ENCODE measurements around the gene IMMT. TPM values are rescaled to one million over a fixed set of nuclear protein-coding genes. Genes with fewer than 3 reads are reported as not detected.

IMMT gene
- total and polyA plus RNA-seq, 5 donors from 2014 or later, result 58.4 to 71.3 (median 62.3) TPM

DNA sequence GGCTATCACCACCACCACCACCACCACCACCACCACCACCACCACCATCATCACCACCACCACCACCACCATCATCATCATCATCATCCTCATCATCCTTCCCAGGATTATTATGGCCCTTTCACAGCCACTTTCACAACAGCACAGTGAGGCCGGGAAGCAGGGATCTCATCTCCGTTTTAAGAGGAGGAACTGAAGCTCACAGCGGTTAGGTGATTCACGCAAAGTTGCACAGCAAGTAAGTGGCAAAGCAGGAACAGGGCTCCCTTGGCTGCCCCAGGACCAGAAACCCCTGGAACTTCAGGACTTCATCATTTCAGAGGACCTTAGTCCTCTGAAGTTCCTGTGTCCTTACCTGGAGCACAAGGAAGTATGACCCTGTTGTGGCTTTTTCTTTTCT is 30.8 kb upstream of the IMMT start:
- Mint-ChIP-seq H3K27ac (peak overlapping the region in 2 of 3 donors; percentile 71 to 96), H3K4me1 (peaks cover 0 to 31% (median 9%) of the 10 kb centered on the region in 4 donors), H3K36me3 (no peaks in the 10 kb centered on the region), H3K9me3 (no peaks in the 10 kb centered on the region), H3K27me3 (no peaks in the 10 kb centered on the region), H3K4me3 (peak overlapping the region in 1 of 4 donors; percentile 69)
- Histone ChIP-seq H3K36me3 (ENCODE audit: control insufficient read depth, insufficient read depth, low read length) (no peaks in the 10 kb centered on the region), H3K4me1 (ENCODE audit: control insufficient read depth, insufficient read depth, low read length, poor library complexity, severe bottlenecking) (peaks cover 5% of the 10 kb centered on the region), H3K27me3 (ENCODE audit: control insufficient read depth, insufficient read depth, low read length) (no peaks in the 10 kb centered on the region), H3K27ac (ENCODE audit: insufficient read depth, low read length, poor library complexity, severe bottlenecking) (no peak overlapping the region), H3K4me3 (ENCODE audit: low read depth, low read length) (no peak overlapping the region), H3K9me3 (ENCODE audit: control insufficient read depth in 2 of 2, low read length in 2 of 2) (no peaks in the 10 kb centered on the region)
- DNase-seq (no peak), ATAC-seq (ENCODE audit: low read depth in 2 of 2) (no peak)

DNA sequence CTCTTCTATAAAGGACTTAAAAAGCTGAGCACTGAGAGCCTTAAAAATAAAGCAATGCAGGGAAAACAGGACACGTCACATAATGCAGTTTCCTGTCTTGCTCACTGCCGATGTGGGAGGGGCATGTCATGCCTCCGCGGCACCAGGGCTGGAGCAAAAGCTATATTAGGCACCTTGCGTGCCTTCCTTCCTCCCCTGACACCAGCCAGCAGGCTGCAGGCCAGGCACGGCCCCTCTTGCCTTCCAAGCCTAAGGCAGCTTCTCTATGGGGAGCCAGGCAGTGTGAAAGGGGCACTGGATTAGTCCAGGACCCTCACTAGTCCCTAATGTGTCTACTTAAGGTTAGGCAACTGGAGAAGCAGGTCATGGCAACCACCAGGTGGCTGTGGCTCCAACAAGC is 30.3 kb upstream of the IMMT start:
- H3K27me3 ChIP-seq (ENCODE audit: control insufficient read depth, insufficient read depth, low read length), result no peaks in the 10 kb centered on the region
- no peak overlapping the region for H3K27ac ChIP-seq (ENCODE audit: insufficient read depth, low read length, poor library complexity, severe bottlenecking)
- H3K9me3 ChIP-seq (ENCODE audit: control insufficient read depth in 2 of 2, low read length in 2 of 2), result no peaks in the 10 kb centered on the region
- no peaks in the 10 kb centered on the region for H3K36me3 ChIP-seq (ENCODE audit: control insufficient read depth, insufficient read depth, low read length)
- H3K4me1 Mint-ChIP-seq, result peaks cover 0 to 33% (median 11%) of the 10 kb centered on the region in 4 donors
- peaks cover 5% of the 10 kb centered on the region for H3K4me1 ChIP-seq (ENCODE audit: control insufficient read depth, insufficient read depth, low read length, poor library complexity, severe bottlenecking)
- H3K4me3 Mint-ChIP-seq, result peak overlapping the region in 1 of 4 donors; percentile 69
- ATAC-seq (ENCODE audit: low read depth in 2 of 2) (peak; percentile 76 to 89), DNase-seq (peak in 2 of 3 donors; percentile 37 to 91)
- no peaks in the 10 kb centered on the region for H3K27me3 Mint-ChIP-seq
- H3K9me3 Mint-ChIP-seq, result no peaks in the 10 kb centered on the region
- peak overlapping the region; percentile 13 for H3K4me3 ChIP-seq (ENCODE audit: low read depth, low read length)
- peak overlapping the region; percentile 71 to 96 (median 84) for H3K27ac Mint-ChIP-seq
- no peaks in the 10 kb centered on the region for H3K36me3 Mint-ChIP-seq

DNA sequence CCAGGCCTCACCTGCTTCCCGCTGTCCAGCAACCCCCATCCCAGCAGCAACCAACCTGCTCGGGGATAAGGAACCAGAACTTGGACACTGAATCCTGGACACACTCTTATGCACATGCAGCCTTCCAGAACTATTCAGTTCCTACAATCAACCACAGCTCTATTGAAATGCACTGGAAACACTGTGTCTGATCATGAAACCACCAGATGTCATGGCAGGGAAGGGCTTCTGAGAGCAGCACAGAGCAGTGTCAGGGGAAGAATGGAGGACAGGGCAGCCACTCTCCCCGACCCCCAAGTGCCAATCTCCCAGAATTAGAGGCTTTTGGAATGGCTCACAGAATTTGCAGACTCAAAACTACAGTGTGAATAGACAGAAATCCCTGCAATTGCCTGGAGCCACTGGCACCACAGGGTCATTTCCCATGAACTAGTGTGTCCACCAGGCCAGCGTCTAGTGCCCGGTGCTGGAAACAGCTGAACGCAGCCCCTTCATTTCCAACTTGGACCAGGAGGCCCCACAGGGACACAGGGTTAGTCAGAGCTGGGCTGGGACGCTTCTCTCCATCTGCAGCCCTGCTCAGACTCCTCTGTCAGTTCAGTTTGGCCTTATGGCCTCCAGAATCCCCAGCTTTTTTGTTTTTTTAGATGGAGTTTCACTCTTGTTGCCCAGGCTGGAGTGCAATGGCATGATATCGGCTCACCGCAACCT is 29.5 kb upstream of the IMMT start:
- H3K4me3 ChIP-seq (ENCODE audit: low read depth, low read length), result no peak overlapping the region
- H3K36me3 Mint-ChIP-seq, result no peaks in the 10 kb centered on the region
- H3K27ac Mint-ChIP-seq, result peak overlapping the region in 2 of 3 donors; percentile 84 to 96
- no peaks in the 10 kb centered on the region for H3K27me3 ChIP-seq (ENCODE audit: control insufficient read depth, insufficient read depth, low read length)
- H3K4me1 ChIP-seq (ENCODE audit: control insufficient read depth, insufficient read depth, low read length, poor library complexity, severe bottlenecking), result peaks cover 5% of the 10 kb centered on the region
- no peaks in the 10 kb centered on the region for H3K9me3 ChIP-seq (ENCODE audit: control insufficient read depth in 2 of 2, low read length in 2 of 2)
- DNase-seq, result no peak
- no peaks in the 10 kb centered on the region for H3K36me3 ChIP-seq (ENCODE audit: control insufficient read depth, insufficient read depth, low read length)
- no peak overlapping the region for H3K27ac ChIP-seq (ENCODE audit: insufficient read depth, low read length, poor library complexity, severe bottlenecking)
- H3K27me3 Mint-ChIP-seq, result no peaks in the 10 kb centered on the region
- peaks cover 0 to 33% (median 13%) of the 10 kb centered on the region in 4 donors for H3K4me1 Mint-ChIP-seq
- H3K4me3 Mint-ChIP-seq, result peak overlapping the region in 1 of 4 donors; percentile 69
- H3K9me3 Mint-ChIP-seq, result no peaks in the 10 kb centered on the region
- no peak for ATAC-seq (ENCODE audit: low read depth in 2 of 2)

DNA sequence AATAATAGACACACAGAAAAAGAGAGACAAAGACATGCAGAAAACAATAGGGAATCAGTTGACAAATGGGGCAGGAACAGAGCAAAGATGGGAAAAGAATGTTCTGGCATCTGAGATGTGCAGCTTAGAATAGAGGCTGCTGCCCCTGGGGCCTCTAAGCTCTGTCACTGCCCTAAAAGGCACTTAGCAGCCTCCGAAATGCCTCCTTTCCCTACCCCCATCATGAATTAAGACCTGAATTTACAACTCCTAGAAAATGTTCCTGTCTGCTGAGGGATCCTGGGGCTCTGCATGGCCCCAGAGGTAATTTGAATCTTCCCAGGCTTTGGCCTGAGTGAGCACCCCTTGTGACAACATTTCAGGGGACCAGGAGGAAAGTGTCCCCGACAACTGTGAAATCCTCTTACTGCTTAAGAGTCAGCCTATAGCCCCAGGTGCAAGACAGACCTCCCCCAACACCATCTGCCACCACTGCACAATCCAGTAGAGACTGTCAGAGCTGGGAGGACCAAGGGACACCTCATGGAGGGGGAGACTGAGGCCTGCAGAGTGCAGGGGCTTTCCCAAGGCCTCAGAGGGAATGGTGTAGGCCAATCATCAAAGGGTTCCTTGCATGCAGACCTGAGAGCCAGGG is 28.8 kb upstream of the IMMT start:
- Histone ChIP-seq H3K27me3 (ENCODE audit: control insufficient read depth, insufficient read depth, low read length) (no peaks in the 10 kb centered on the region), H3K9me3 (ENCODE audit: control insufficient read depth in 2 of 2, low read length in 2 of 2) (no peaks in the 10 kb centered on the region), H3K27ac (ENCODE audit: insufficient read depth, low read length, poor library complexity, severe bottlenecking) (no peak overlapping the region), H3K4me3 (ENCODE audit: low read depth, low read length) (no peak overlapping the region), H3K4me1 (ENCODE audit: control insufficient read depth, insufficient read depth, low read length, poor library complexity, severe bottlenecking) (peaks cover 5% of the 10 kb centered on the region), H3K36me3 (ENCODE audit: control insufficient read depth, insufficient read depth, low read length) (no peaks in the 10 kb centered on the region)
- Mint-ChIP-seq H3K9me3 (no peaks in the 10 kb centered on the region), H3K27ac (peak overlapping the region in 2 of 3 donors; percentile 49 to 56), H3K36me3 (no peaks in the 10 kb centered on the region), H3K27me3 (no peaks in the 10 kb centered on the region), H3K4me3 (no peak overlapping the region), H3K4me1 (peaks cover 0 to 33% (median 13%) of the 10 kb centered on the region in 4 donors)
- DNase-seq (no peak), ATAC-seq (ENCODE audit: low read depth in 2 of 2) (no peak)

DNA sequence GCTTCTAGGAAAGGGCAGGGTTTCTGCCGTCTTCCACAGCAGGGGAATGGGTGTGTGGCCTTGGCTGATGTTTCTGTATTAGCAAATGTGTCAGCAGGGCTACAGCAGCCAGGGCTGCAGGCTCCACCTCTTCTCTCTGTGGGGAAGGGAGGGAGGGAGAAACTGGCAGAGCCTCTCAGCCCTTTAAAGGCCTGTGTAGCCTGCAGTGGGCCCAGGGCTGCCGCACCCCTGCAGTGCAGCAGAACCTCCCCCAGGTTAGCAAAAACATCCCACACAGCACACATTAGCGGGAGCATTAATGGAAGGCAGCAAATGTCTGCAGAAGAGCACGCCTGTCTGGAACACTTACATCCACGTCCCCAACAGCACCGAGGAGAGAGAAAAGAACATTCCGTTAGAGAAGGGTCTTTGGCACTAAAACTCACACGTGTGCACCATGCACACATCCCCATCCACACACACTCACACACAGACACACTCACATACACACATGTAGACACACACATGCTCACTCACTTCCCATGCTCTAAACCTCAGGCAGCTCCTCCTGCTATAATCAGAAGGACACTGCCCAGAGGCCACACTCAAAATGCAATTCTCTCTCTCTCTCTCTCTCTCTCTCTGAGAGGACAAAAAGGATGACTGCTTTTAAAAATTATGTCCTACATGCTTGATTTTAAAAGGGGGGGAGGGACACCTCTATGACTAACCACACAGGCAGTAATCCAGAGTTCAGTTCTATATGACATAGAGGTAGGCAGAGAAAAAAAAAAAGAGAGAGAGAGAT is 28.1 kb upstream of the IMMT start:
- peak overlapping the region in 2 of 3 donors; percentile 49 to 72 for H3K27ac Mint-ChIP-seq
- Histone ChIP-seq H3K9me3 (ENCODE audit: control insufficient read depth in 2 of 2, low read length in 2 of 2) (no peaks in the 10 kb centered on the region), H3K27me3 (ENCODE audit: control insufficient read depth, insufficient read depth, low read length) (no peaks in the 10 kb centered on the region), H3K4me3 (ENCODE audit: low read depth, low read length) (no peak overlapping the region), H3K36me3 (ENCODE audit: control insufficient read depth, insufficient read depth, low read length) (no peaks in the 10 kb centered on the region), H3K4me1 (ENCODE audit: control insufficient read depth, insufficient read depth, low read length, poor library complexity, severe bottlenecking) (peaks cover 5% of the 10 kb centered on the region), H3K27ac (ENCODE audit: insufficient read depth, low read length, poor library complexity, severe bottlenecking) (no peak overlapping the region)
- no peaks in the 10 kb centered on the region for H3K9me3 Mint-ChIP-seq
- peaks cover 0 to 33% (median 13%) of the 10 kb centered on the region in 4 donors for H3K4me1 Mint-ChIP-seq
- DNase-seq, result peak in 1 of 3 donors; percentile 20
- no peaks in the 10 kb centered on the region for H3K36me3 Mint-ChIP-seq
- no peak overlapping the region for H3K4me3 Mint-ChIP-seq
- ATAC-seq (ENCODE audit: low read depth in 2 of 2), result no peak
- H3K27me3 Mint-ChIP-seq, result no peaks in the 10 kb centered on the region

DNA sequence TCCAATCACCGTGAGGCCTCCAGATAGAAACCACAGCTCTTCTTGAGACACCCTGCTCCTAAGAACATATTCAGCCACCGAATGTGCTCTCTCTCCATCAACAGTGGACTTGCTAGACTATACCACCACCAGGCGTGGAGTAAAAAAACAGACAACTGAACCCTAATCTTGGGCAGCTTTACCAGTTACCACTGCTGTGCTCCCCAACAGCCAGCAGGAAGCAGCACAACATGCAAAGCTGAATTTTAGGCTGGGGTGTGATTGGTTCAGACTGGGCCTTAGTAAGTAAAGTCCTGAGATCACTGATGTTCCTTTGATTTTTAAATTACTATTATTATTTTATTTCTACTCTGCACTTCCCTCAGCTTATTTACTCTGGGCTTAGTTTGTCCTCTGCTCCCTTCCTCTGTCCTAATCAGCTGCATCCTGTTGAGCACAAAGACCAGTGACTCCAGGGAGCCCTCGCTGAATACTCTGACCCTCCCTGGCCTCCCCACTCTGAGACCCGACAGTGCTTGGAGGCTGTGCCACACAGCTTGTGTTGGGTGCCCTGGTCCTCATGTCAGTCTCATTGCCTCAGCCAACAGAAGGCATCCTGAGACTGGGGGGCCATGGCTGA is 25.9 kb upstream of the IMMT start:
- Mint-ChIP-seq H3K4me3 (peak overlapping the region in 1 of 4 donors; percentile 47), H3K9me3 (no peaks in the 10 kb centered on the region), H3K27ac (peak overlapping the region in 1 of 3 donors; percentile 26), H3K36me3 (no peaks in the 10 kb centered on the region), H3K4me1 (peaks cover 0 to 29% (median 15%) of the 10 kb centered on the region in 4 donors), H3K27me3 (no peaks in the 10 kb centered on the region)
- no peaks in the 10 kb centered on the region for H3K27me3 ChIP-seq (ENCODE audit: control insufficient read depth, insufficient read depth, low read length)
- DNase-seq, result peak in 2 of 3 donors; percentile 29 to 80
- no peaks in the 10 kb centered on the region for H3K9me3 ChIP-seq (ENCODE audit: control insufficient read depth in 2 of 2, low read length in 2 of 2)
- no peak overlapping the region for H3K27ac ChIP-seq (ENCODE audit: insufficient read depth, low read length, poor library complexity, severe bottlenecking)
- no peak overlapping the region for H3K4me3 ChIP-seq (ENCODE audit: low read depth, low read length)
- peak; percentile 32 to 49 for ATAC-seq (ENCODE audit: low read depth in 2 of 2)
- peaks cover 5% of the 10 kb centered on the region for H3K4me1 ChIP-seq (ENCODE audit: control insufficient read depth, insufficient read depth, low read length, poor library complexity, severe bottlenecking)
- no peaks in the 10 kb centered on the region for H3K36me3 ChIP-seq (ENCODE audit: control insufficient read depth, insufficient read depth, low read length)

DNA sequence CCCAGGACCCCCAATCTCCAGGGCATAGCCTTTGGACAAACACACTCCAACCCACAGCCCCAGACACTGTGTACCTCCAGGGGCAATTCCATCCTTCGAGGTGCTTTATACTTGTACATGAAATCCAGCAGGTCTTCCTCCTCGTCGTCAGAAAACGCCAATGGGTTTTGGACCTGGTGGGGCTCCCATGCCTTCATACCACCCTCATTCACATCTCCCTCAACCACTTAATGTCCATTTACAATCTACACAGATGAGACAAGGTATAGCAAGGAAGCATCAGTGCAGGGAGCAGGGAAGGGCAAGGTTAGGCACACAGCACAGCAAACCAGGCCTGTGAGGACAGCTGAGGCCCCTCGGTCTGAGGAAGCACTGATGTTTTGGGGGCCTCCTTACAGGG is 24.6 kb upstream of the IMMT start:
- Histone ChIP-seq H3K27ac (ENCODE audit: insufficient read depth, low read length, poor library complexity, severe bottlenecking) (no peak overlapping the region), H3K4me1 (ENCODE audit: control insufficient read depth, insufficient read depth, low read length, poor library complexity, severe bottlenecking) (no peaks in the 10 kb centered on the region), H3K4me3 (ENCODE audit: low read depth, low read length) (no peak overlapping the region), H3K27me3 (ENCODE audit: control insufficient read depth, insufficient read depth, low read length) (no peaks in the 10 kb centered on the region), H3K9me3 (ENCODE audit: control insufficient read depth in 2 of 2, low read length in 2 of 2) (no peaks in the 10 kb centered on the region), H3K36me3 (ENCODE audit: control insufficient read depth, insufficient read depth, low read length) (no peaks in the 10 kb centered on the region)
- Mint-ChIP-seq H3K27me3 (no peaks in the 10 kb centered on the region), H3K27ac (no peak overlapping the region), H3K36me3 (no peaks in the 10 kb centered on the region), H3K4me1 (peaks cover 0 to 16% (median 11%) of the 10 kb centered on the region in 4 donors), H3K4me3 (no peak overlapping the region), H3K9me3 (no peaks in the 10 kb centered on the region)
- ATAC-seq (ENCODE audit: low read depth in 2 of 2) (no peak), DNase-seq (no peak)

Data from CD4-positive, CD25-positive, alpha-beta regulatory T cell (primary cell).